HCT116 (cell line): ENCODE data around the gene HEXD. TPM values are rescaled to one million over a fixed set of nuclear protein-coding genes. Genes with fewer than 3 reads are reported as not detected.

Experiments
- ATAC-seq: fragments of 200-7000 bp; cut with Tn5 transposase; 2 replicates; pipeline ENCODE4 v1.9.1; 2020; ENCODE audit warnings: mild to moderate bottlenecking, moderate library complexity
- BruUV-seq: library from RNA; stranded (reverse); fragments of 400-500 nt; replicated peaks from 2 replicates; lab custom pipeline; 2021; lab: Mats Ljungman, UMichigan
- CTCF ChIA-PET: fragments of 300-600 bp; sonication (Branson Sonifier 250); formaldehyde crosslinking; loops from one replicate; lab custom pipeline; 2021; ENCODE audit warnings: antibody characterized with exemption; lab: Charles Lee
- POLR2A ChIA-PET: fragments of 300-600, 350-600 bp; sonication (Branson Sonifier 250); formaldehyde crosslinking; loops from one replicate; lab custom pipeline; 2021; ENCODE audit warnings: antibody characterized with exemption; lab: Charles Lee
- RAD21 ChIA-PET, 2 experiments: fragments of 300-600 bp; sonication (Branson Sonifier 250); formaldehyde crosslinking; loops; one replicate each; lab custom pipeline; 2023; ENCODE audit warnings: low total read pairs in 2 of 2; ENCODE audit not compliant: uncharacterized antibody in 2 of 2, unreplicated experiment in 2 of 2, low non-redundant PET in 1 of 2; lab: Charles Lee
- DNase-seq: peaks from one replicate; pipeline ENCODE4 v3.0.0-alpha.2; 2010; ENCODE audit warnings: low read depth, low spot score
- H2AFZ ChIP-seq: fragments of 200-600 bp; shearing (Covaris generic), sonication (generic); 2 replicates; pipeline ENCODE4 v1.6.1; 2017; ENCODE audit warnings: low read depth, mixed run types, mixed read lengths, antibody characterized with exemption, low read length; ENCODE audit not compliant: poor library complexity, severe bottlenecking
- H3K27ac ChIP-seq: 2 replicates; pipeline ENCODE4 v1.5.1; 2012; ENCODE audit warnings: low read depth, low read length
- H3K27me3 ChIP-seq: fragments of 200-600 bp; sonication (generic); 2 replicates; pipeline ENCODE4 v1.6.1; 2016; ENCODE audit warnings: mixed run types, low read length, mixed read lengths; ENCODE audit not compliant: insufficient read depth
- H3K36me3 ChIP-seq, 2 experiments: fragments of 200-500 bp in 1 of 2; fragments of 200-600 bp in 1 of 2; sonication (Bioruptor generic) in 1 of 2; sonication (generic) in 1 of 2; 2 replicates each; pipeline versions ENCODE4 v1.5.1 to v1.6.1; 2014 to 2016; ENCODE audit warnings: low read length in 2 of 2, inconsistent platforms in 1 of 2, mixed read lengths in 1 of 2, mixed run types in 1 of 2; ENCODE audit not compliant: insufficient read depth in 2 of 2, control insufficient read depth in 1 of 2
- H3K4me1 ChIP-seq, 2 experiments: fragments of 200-600 bp in 1 of 2; sonication (generic) in 1 of 2; 2 replicates each; pipeline versions ENCODE4 v1.5.1 to v1.6.1; 2012 to 2017; ENCODE audit warnings: low read length in 2 of 2, inconsistent platforms in 1 of 2, mild to moderate bottlenecking in 1 of 2, mixed read lengths in 1 of 2, mixed run types in 1 of 2, moderate library complexity in 1 of 2; ENCODE audit not compliant: insufficient read depth in 2 of 2, control insufficient read depth in 1 of 2
- H3K4me2 ChIP-seq: fragments of 200-600 bp; sonication (generic); 2 replicates; pipeline ENCODE4 v1.6.1; 2017; ENCODE audit warnings: mixed run types, low read length, mixed read lengths
- H3K4me3 ChIP-seq, 2 experiments: fragments of 200-600 bp in 1 of 2; sonication (generic) in 1 of 2; replicated peaks in 1 of 2; 2 replicates each; pipeline ENCODE4 v1.5.1; 2011 to 2016; ENCODE audit warnings: low read length in 2 of 2, control low read depth in 1 of 2, low read depth in 1 of 2, mild to moderate bottlenecking in 1 of 2, mixed read lengths in 1 of 2, mixed run types in 1 of 2
- H3K79me2 ChIP-seq: fragments of 200-600 bp; sonication (generic); 2 replicates; pipeline ENCODE4 v1.6.1; 2017; ENCODE audit warnings: mild to moderate bottlenecking, mixed run types, low read length, moderate library complexity, mixed read lengths; ENCODE audit not compliant: insufficient read depth
- H3K9ac ChIP-seq: fragments of 200-600 bp; sonication (generic); 2 replicates; pipeline ENCODE4 v1.6.1; 2016; ENCODE audit warnings: low read length, mixed read lengths
- H3K9me2 ChIP-seq: fragments of 200-600 bp; sonication (generic), shearing (Covaris generic); 2 replicates; pipeline ENCODE4 v1.6.1; 2017; ENCODE audit warnings: mixed run types, mild to moderate bottlenecking, moderate library complexity; ENCODE audit not compliant: insufficient read depth
- H3K9me3 ChIP-seq, 2 experiments: fragments of 200-500 bp in 1 of 2; fragments of 200-600 bp in 1 of 2; sonication (Bioruptor generic) in 1 of 2; sonication (generic) in 1 of 2; 2 replicates each; pipeline ENCODE4 v1.6.1; 2014 to 2017; ENCODE audit warnings: low read length in 2 of 2, mixed read lengths in 2 of 2, inconsistent platforms in 1 of 2, low read depth in 1 of 2, mild to moderate bottlenecking in 1 of 2, mixed run types in 1 of 2, moderate library complexity in 1 of 2; ENCODE audit not compliant: control insufficient read depth in 1 of 2, insufficient read depth in 1 of 2
- H4K20me1 ChIP-seq: fragments of 200-600 bp; sonication (generic), shearing (Covaris generic); 2 replicates; pipeline ENCODE4 v1.6.1; 2017; ENCODE audit warnings: mixed run types, mild to moderate bottlenecking, moderate library complexity; ENCODE audit not compliant: insufficient read depth
- CBX3 ChIP-seq: IDR thresholded peaks from 2 replicates; pipeline ENCODE4 v1.6.1; 2012; ENCODE audit warnings: low read depth
- CEBPB ChIP-seq: IDR thresholded peaks from 2 replicates; pipeline ENCODE4 v1.6.1; 2012; ENCODE audit warnings: low read depth
- EGR1 ChIP-seq: IDR thresholded peaks from 2 replicates; pipeline ENCODE4 v1.6.1; 2012; ENCODE audit warnings: low read depth
- ELF1 ChIP-seq: IDR thresholded peaks from 2 replicates; pipeline ENCODE4 v1.6.1; 2012; ENCODE audit warnings: low read depth, borderline replicate concordance
- EZH2 ChIP-seq: fragments of 200-600 bp; sonication (generic); IDR thresholded peaks from 2 replicates; pipeline ENCODE4 v1.6.1; 2017; ENCODE audit warnings: antibody characterized with exemption, mixed run types
- FOSL1 ChIP-seq: IDR thresholded peaks from 2 replicates; pipeline ENCODE4 v1.6.1; 2012; ENCODE audit warnings: low read depth
- JUND ChIP-seq: IDR thresholded peaks from 2 replicates; pipeline ENCODE4 v1.6.1; 2012
- MAX ChIP-seq: IDR thresholded peaks from 2 replicates; pipeline ENCODE4 v1.6.1; 2012
- POLR2A ChIP-seq: IDR thresholded peaks from 2 replicates; pipeline ENCODE4 v1.7.0; 2011; ENCODE audit warnings: borderline replicate concordance; ENCODE audit not compliant: insufficient read depth, insufficient read length; ENCODE audit errors: extremely low read depth
- RAD21 ChIP-seq: IDR thresholded peaks from 2 replicates; pipeline ENCODE4 v1.6.1; 2012; ENCODE audit warnings: low read depth, mild to moderate bottlenecking
- REST ChIP-seq: IDR thresholded peaks from 2 replicates; pipeline ENCODE4 v1.6.1; 2012; ENCODE audit warnings: low read depth
- SP1 ChIP-seq: IDR thresholded peaks from 2 replicates; pipeline ENCODE4 v1.6.1; 2012; ENCODE audit warnings: low read depth
- SRF ChIP-seq: IDR thresholded peaks from 2 replicates; pipeline ENCODE4 v1.6.1; 2012; ENCODE audit warnings: low read depth
- TCF7L2 ChIP-seq: IDR thresholded peaks from 2 replicates; pipeline ENCODE4 v1.7.0; 2011; ENCODE audit warnings: borderline replicate concordance, inconsistent platforms; ENCODE audit not compliant: insufficient read depth, insufficient read length; ENCODE audit errors: extremely low read depth
- YY1 ChIP-seq: IDR thresholded peaks from 2 replicates; pipeline ENCODE4 v1.6.1; 2011; ENCODE audit warnings: low read length, low read depth, moderate library complexity, mild to moderate bottlenecking; ENCODE audit not compliant: insufficient replicate concordance; ENCODE audit errors: extremely low read depth
- ZBTB33 ChIP-seq: IDR thresholded peaks from 2 replicates; pipeline ENCODE4 v1.6.1; 2011; ENCODE audit warnings: mild to moderate bottlenecking, low read length, moderate library complexity; ENCODE audit not compliant: insufficient replicate concordance; ENCODE audit errors: extremely low read depth
- ZFX ChIP-seq: fragments of 450-650 bp; IDR thresholded peaks from 2 replicates; pipeline ENCODE4 v1.6.1; 2017
- ZNF274 ChIP-seq: fragments of 200-500 bp; sonication (Bioruptor generic); IDR thresholded peaks from 2 replicates; pipeline ENCODE4 v1.6.1; 2014; ENCODE audit warnings: mild to moderate bottlenecking, low read depth, low read length, inconsistent platforms
- intact Hi-C: fragments of 100-400 bp; cut with micrococcal nuclease; formaldehyde crosslinking; loops from 2 replicates; pipeline ENCODE4 v1.10.0; 2022
- total RNA-seq: library from RNA; stranded (reverse); gene quantifications from one replicate; pipeline ENCODE4 v1.2.1, GENCODE V29; 2021; ENCODE audit not compliant: unreplicated experiment

The HEXD gene
- total RNA-seq, 1 experiment from 2014 or later = 45.2 TPM

GRCh38 chr17:82483204-82483660 lies 65.1 kb downstream of the HEXD start:
- intact Hi-C loops = no loop called here
- H3K36me3 ChIP-seq = peaks cover 41 to 55% of the 10 kb centered on the region in 2 experiments; a peak in 3 of 4 replicates
- TF ChIP-seq FOSL1 (no peak), CEBPB (no peak), ZNF274 (no peak), MAX (no peak), SP1 (no peak), ELF1 (no peak), YY1 (no peak), EGR1 (no peak), RAD21 (no peak), ZFX (no peak), ZBTB33 (no peak), CBX3 (no peak), TCF7L2 (no peak), SRF (no peak), JUND (no peak), POLR2A (no peak), REST (no peak), EZH2 (no peak)
- TF ChIP-seq, all 23 proteins: peak for 0
- DNase-seq (no peak), ATAC-seq (no peak)
- Histone ChIP-seq H3K27ac (no peak overlapping the region), H3K9me2 (no peaks in the 10 kb centered on the region), H4K20me1 (no peaks in the 10 kb centered on the region), H3K79me2 (no peaks in the 10 kb centered on the region), H3K4me1 (no peaks in the 10 kb centered on the region; a peak in 1 of 4 replicates), H3K27me3 (no peaks in the 10 kb centered on the region), H3K9me3 (no peaks in the 10 kb centered on the region), H3K4me2 (no peak overlapping the region), H3K9ac (no peak overlapping the region), H2AFZ (no peak overlapping the region), H3K4me3 (no peak overlapping the region)
- CTCF ChIA-PET = interaction anchor here (0.7 kb wide), 1 partner anchor 95 kb away, joined by 3 read pairs; no protein-coding TSS in a partner anchor
- POLR2A ChIA-PET = no interaction called here
- BruUV-seq = no TSS peak
- RAD21 ChIA-PET = interaction anchor here in 1 of 2 experiments (0.6 kb wide), 1 partner anchor 11 kb away, joined by 3 read pairs; no protein-coding TSS in a partner anchor
